GM12878 (cell line): ENCODE data around the gene PALD1. TPM values are rescaled to one million over a fixed set of nuclear protein-coding genes. Genes with fewer than 3 reads are reported as not detected.

Experiments used
- ATAC-seq: fragments of 200-7000 bp; cut with Tn5 transposase; 3 replicates; pipeline ENCODE4 v1.9.1; 2020; ENCODE audit warnings: mild to moderate bottlenecking, moderate library complexity
- BruUV-seq: library from RNA; stranded (reverse); fragments of 400-500 nt; replicated peaks from 2 replicates; lab custom pipeline; 2021; lab: Mats Ljungman, UMichigan
- CTCF ChIA-PET: fragments of 300-600 bp; sonication (Branson Sonifier 250); formaldehyde crosslinking; extraction: SDS; loops from one replicate; lab custom pipeline; 2021; ENCODE audit warnings: inconsistent platforms; lab: Yijun Ruan, JAX
- POLR2A ChIA-PET: fragments of 350-600 bp; formaldehyde crosslinking; extraction: SDS; loops from one replicate; lab custom pipeline; 2021; ENCODE audit warnings: inconsistent platforms; lab: Charles Lee
- RAD21 ChIA-PET: fragments of 300-600 bp; sonication (Branson Sonifier 250); formaldehyde crosslinking; loops from one replicate; lab custom pipeline; 2023; ENCODE audit warnings: antibody characterized with exemption; ENCODE audit not compliant: unreplicated experiment; lab: Charles Lee
- SMC1A ChIA-PET: fragments of 300-600 bp; sonication (Branson Sonifier 250); formaldehyde crosslinking; loops from one replicate; lab custom pipeline; 2023; ENCODE audit not compliant: unreplicated experiment, uncharacterized antibody; lab: Charles Lee
- DNase-seq: peaks from one replicate; pipeline ENCODE4 v3.0.0-alpha.2; 2011; ENCODE audit warnings: low read depth, low spot score
- FAIRE-seq: peaks from 3 replicates; lab custom pipeline; 2011; peaks lifted over from hg19 to GRCh38; lab: Jason Lieb, UNC
- H2AFZ ChIP-seq: 2 replicates; pipeline ENCODE4 v1.6.0; 2011; ENCODE audit warnings: low read depth, low read length, control low read depth; ENCODE audit not compliant: control insufficient read depth
- H3K27ac ChIP-seq: 2 replicates; pipeline ENCODE4 v1.5.1; 2011; ENCODE audit warnings: control low read depth; ENCODE audit not compliant: control insufficient read depth, insufficient read depth
- H3K27me3 ChIP-seq, 2 experiments: replicated peaks in 1 of 2; 2 replicates each; pipeline versions ENCODE4 v1.6.0 to v1.6.1; 2011; ENCODE audit warnings: low read length in 1 of 2; ENCODE audit not compliant: control insufficient read depth in 2 of 2, insufficient read depth in 2 of 2
- H3K36me3 ChIP-seq, 2 experiments: 2 replicates each; pipeline ENCODE4 v1.5.1; 2011; ENCODE audit warnings: low read length in 1 of 2; ENCODE audit not compliant: control insufficient read depth in 2 of 2, insufficient read depth in 2 of 2
- H3K4me1 ChIP-seq: 2 replicates; pipeline ENCODE4 v1.6.1; 2011; ENCODE audit warnings: mild to moderate bottlenecking, low read length, moderate library complexity, mixed read lengths; ENCODE audit not compliant: control insufficient read depth, insufficient read depth
- H3K4me2 ChIP-seq: 2 replicates; pipeline ENCODE4 v1.6.0; 2011; ENCODE audit warnings: control low read depth; ENCODE audit not compliant: control insufficient read depth, insufficient read depth
- H3K4me3 ChIP-seq: fragments of 200-600 bp; sonication (generic); 2 replicates; pipeline ENCODE4 v1.5.1; 2016
- H3K79me2 ChIP-seq: 2 replicates; pipeline ENCODE4 v1.6.0; 2011; ENCODE audit warnings: low read length; ENCODE audit not compliant: control insufficient read depth, insufficient read depth
- H3K9ac ChIP-seq: 2 replicates; pipeline ENCODE4 v1.8.0; 2011; ENCODE audit warnings: low read length, control low read depth, mixed read lengths; ENCODE audit not compliant: control insufficient read depth, insufficient read depth
- H3K9me3 ChIP-seq: replicated peaks from 3 replicates; pipeline ENCODE4 v1.5.1; 2011; ENCODE audit warnings: mild to moderate bottlenecking, low read length; ENCODE audit not compliant: control insufficient read depth, insufficient read depth
- H4K20me1 ChIP-seq: 2 replicates; pipeline ENCODE4 v1.6.0; 2011; ENCODE audit not compliant: control insufficient read depth, insufficient read depth
- BHLHE40 ChIP-seq, 2 experiments: fragments of 450-650 bp in 1 of 2; IDR thresholded peaks; 2 replicates each; pipeline ENCODE4 v1.6.1; 2011 to 2017; ENCODE audit warnings: low read depth in 2 of 2, borderline replicate concordance in 1 of 2, improper control_type of control experiment in 1 of 2, low read length in 1 of 2, mild to moderate bottlenecking in 1 of 2
- CUX1 ChIP-seq: IDR thresholded peaks from 2 replicates; pipeline ENCODE4 v1.6.1; 2012; ENCODE audit warnings: improper control_type of control experiment, low read depth, low read length; ENCODE audit not compliant: insufficient replicate concordance
- FOXK2 ChIP-seq: fragments of 450-650 bp; IDR thresholded peaks from 2 replicates; pipeline ENCODE4 v1.6.1; 2017; ENCODE audit warnings: mild to moderate bottlenecking, moderate library complexity
- HDGF ChIP-seq: fragments of 450-650 bp; IDR thresholded peaks from 2 replicates; pipeline ENCODE4 v1.6.1; 2016; ENCODE audit warnings: antibody characterized with exemption
- MEF2A ChIP-seq: IDR thresholded peaks from 2 replicates; pipeline ENCODE4 v1.6.1; 2011; ENCODE audit warnings: low read depth, mild to moderate bottlenecking, low read length, moderate library complexity; ENCODE audit not compliant: insufficient read depth
- PAX8 ChIP-seq: fragments of 450-650 bp; IDR thresholded peaks from 2 replicates; pipeline ENCODE4 v1.6.1; 2017; ENCODE audit warnings: mild to moderate bottlenecking, moderate library complexity
- WGBS: methylation state at CpG from one replicate; pipeline ENCODE4 v1.1.6; 2016; ENCODE audit warnings: low lambda C conversion rate; ENCODE audit not compliant: insufficient replicate concordance, insufficient coverage; ENCODE audit errors: missing lambda C conversion rate; 5-methylcytosine and 5-hydroxymethylcytosine counted together
- in situ Hi-C: fragments of 300-500 bp; cut with MboI; formaldehyde crosslinking; loops from 9 replicates; pipeline ENCODE4 v1.14.3; 2018; ENCODE audit warnings: mixed read lengths
- intact Hi-C: fragments of 100-400 bp; cut with micrococcal nuclease; formaldehyde crosslinking; loops from one replicate; pipeline ENCODE4 v1.14.2; 2022; ENCODE audit not compliant: unreplicated experiment
- polyA plus RNA-seq, 11 experiments: library from polyadenylated mRNA; depleted of rRNA in 4 of 11; unstranded in 6 of 11; stranded (reverse) in 5 of 11; fragments of >200 nt; fragmentation: Nextera tagmentation in 4 of 11; fragmentation: Illumina TruSeq in 1 of 11; extraction: Ambion mirVana in 4 of 11; extraction: Trizol in 1 of 11; gene quantifications; 1 replicate in 1 of 11; 2 replicates in 10 of 11; pipeline versions ENCODE4 v1.2.1 to v1.2.3, GENCODE V29; 2011 to 2016; ENCODE audit warnings: inconsistent platforms in 2 of 11, missing spikeins in 2 of 11, low read depth in 1 of 11
- total RNA-seq, 4 experiments: library from RNA; depleted of rRNA in 3 of 4; stranded (reverse); fragments of >200 nt in 3 of 4; fragmentation: Illumina TruSeq in 1 of 4; extraction: Trizol in 1 of 4; gene quantifications; 2 replicates each; pipeline versions ENCODE4 v1.2.1 to v1.2.3, GENCODE V29; 2013 to 2021

PALD1 gene
- total and polyA plus RNA-seq, 10 of the 15 experiments (the other 5 are each of a cell fraction or from before 2014, with no cell fraction given), result 0.43 to 20.9 (median 9.0) TPM

GRCh38 chr10:70551971-70552422 is 73.4 kb downstream of the PALD1 start:
- intact Hi-C loops (loop anchor here (2.0 kb wide), 1 partner anchor 263 kb away; the partner anchor contains the start of gene SGPL1), in situ Hi-C loops (loop anchor here (5.0 kb wide), 1 partner anchor 330 kb away; no protein-coding TSS in a partner anchor)
- no peak overlapping the region for H3K4me3 ChIP-seq
- ATAC-seq (no peak), DNase-seq (no peak), FAIRE-seq (no peak)
- H4K20me1 ChIP-seq, result no peaks in the 10 kb centered on the region
- H3K27me3 ChIP-seq, result no peaks in the 10 kb centered on the region
- no peak overlapping the region for H3K9ac ChIP-seq
- H3K27ac ChIP-seq, result no peak overlapping the region
- no TSS peak for BruUV-seq
- H3K79me2 ChIP-seq, result no peaks in the 10 kb centered on the region
- WGBS, result 88% methylated on average over 19 of the region's 19 CpGs
- ChIA-PET POLR2A (no interaction called here), CTCF (interaction anchor here (0.9 to 6.7 kb wide), 9 partner anchors 28 to 335 kb away, joined by 3 to 87 read pairs (median 5); no protein-coding TSS in a partner anchor), SMC1A (interaction anchor here (0.7 to 4.5 kb wide), 4 partner anchors 10 to 207 kb away, joined by 3 to 45 read pairs (median 4); no protein-coding TSS in a partner anchor), RAD21 (interaction anchor here (0.9 to 2.6 kb wide), 4 partner anchors 24 to 207 kb away, joined by 3 to 11 read pairs (median 5); no protein-coding TSS in a partner anchor)
- no peaks in the 10 kb centered on the region for H3K4me1 ChIP-seq
- TF ChIP-seq CUX1 (no peak), HDGF (no peak), PAX8 (no peak), FOXK2 (no peak), MEF2A (no peak), BHLHE40 (IDR thresholded peaks at IDR 0.05; ENCODE audit: borderline replicate concordance in 1 of 2, low read depth in 2 of 2, low read length in 1 of 2) (no peak)
- H3K9me3 ChIP-seq, result no peaks in the 10 kb centered on the region
- H2AFZ ChIP-seq, result no peak overlapping the region
- H3K36me3 ChIP-seq, result peaks cover 0 to 3% of the 10 kb centered on the region in 2 experiments; a peak in 2 of 4 replicates
- no peak overlapping the region for H3K4me2 ChIP-seq
